ENCODE results near the gene PTPRG.

DNA sequence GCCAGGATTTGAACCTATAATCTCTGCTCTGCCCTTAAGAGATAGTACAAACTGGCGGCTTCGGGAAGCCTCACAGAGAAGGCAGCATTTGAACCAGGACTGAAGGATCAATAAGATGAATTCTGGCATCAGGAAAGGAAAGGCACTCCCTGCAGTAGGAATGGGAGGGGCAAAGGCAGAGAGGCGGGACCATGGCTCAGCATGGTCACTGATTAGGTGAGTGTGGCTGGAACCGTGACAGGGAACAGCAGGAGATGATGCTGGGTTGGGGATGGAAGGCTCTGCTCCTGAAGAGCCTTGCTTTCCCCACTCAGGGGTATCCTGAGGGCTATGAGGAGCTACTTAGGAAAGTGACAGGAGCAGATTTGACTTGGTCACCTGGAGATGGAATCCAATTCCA is 653.5 kb downstream of the PTPRG start:
- TF ChIP-seq, protein P1, sequence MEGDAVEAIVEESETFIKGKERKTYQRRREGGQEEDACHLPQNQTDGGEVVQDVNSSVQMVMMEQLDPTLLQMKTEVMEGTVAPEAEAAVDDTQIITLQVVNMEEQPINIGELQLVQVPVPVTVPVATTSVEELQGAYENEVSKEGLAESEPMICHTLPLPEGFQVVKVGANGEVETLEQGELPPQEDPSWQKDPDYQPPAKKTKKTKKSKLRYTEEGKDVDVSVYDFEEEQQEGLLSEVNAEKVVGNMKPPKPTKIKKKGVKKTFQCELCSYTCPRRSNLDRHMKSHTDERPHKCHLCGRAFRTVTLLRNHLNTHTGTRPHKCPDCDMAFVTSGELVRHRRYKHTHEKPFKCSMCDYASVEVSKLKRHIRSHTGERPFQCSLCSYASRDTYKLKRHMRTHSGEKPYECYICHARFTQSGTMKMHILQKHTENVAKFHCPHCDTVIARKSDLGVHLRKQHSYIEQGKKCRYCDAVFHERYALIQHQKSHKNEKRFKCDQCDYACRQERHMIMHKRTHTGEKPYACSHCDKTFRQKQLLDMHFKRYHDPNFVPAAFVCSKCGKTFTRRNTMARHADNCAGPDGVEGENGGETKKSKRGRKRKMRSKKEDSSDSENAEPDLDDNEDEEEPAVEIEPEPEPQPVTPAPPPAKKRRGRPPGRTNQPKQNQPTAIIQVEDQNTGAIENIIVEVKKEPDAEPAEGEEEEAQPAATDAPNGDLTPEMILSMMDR (IDR thresholded peaks at IDR 0.05), result no peak
- no peak for TF ChIP-seq POLR2A (IDR thresholded peaks at IDR 0.05)

Data from right lobe of liver (tissue), 4 donors.